Measurements from ENCODE around the gene RBSN. TPM values are rescaled to one million over a fixed set of nuclear protein-coding genes. Genes with fewer than 3 reads are reported as not detected.

RBSN gene
- total and polyA plus RNA-seq, 2 of the 4 experiments (the other 2 are of a cell fraction) = 8.7 to 33.7 TPM

DNA sequence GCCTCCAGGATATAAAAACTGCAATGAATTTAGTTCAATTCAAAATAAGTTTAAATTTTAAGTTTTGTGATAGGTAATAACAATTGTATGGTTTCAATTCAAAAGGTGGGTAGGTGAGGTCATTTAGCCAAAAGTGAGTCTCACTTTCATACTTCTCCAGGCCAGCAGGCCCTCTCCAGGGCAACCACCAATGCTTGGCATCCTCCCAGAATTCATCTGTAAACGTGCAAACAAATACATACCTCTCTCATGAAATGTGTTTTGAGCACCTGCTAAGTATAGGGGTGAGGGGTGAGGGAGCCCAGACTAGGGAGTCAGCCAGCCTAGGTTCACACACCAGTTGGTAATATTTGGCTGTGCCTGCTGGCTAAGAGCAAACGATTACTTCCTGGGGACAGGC, 22.0 kb upstream of the RBSN start:
- H3K23ac ChIP-seq (ENCODE audit: low read depth, low read length) = no peak overlapping the region
- H3K27me3 ChIP-seq (ENCODE audit: control insufficient read depth, insufficient read depth, low read length) = peaks cover 15% of the 10 kb centered on the region; the same call in 1 of the 2 replicates
- H3K4me2 ChIP-seq (ENCODE audit: low read depth, low read length) = no peak overlapping the region
- no peak overlapping the region for H3K4ac ChIP-seq (ENCODE audit: low read depth, low read length)
- H3K56ac ChIP-seq (ENCODE audit: extremely low read depth, insufficient read depth, low read length) = no peak overlapping the region
- H3K9ac ChIP-seq (ENCODE audit: low read depth, low read length) = no peak overlapping the region
- no peak overlapping the region for H2BK15ac ChIP-seq (ENCODE audit: low read depth, low read length)
- H3K9me1 ChIP-seq (ENCODE audit: insufficient read depth, low read length) = no peaks in the 10 kb centered on the region
- peaks cover 2% of the 10 kb centered on the region; the same call in 1 of the 2 replicates for H3K9me3 ChIP-seq (ENCODE audit: control insufficient read depth, insufficient read depth, low read length)
- ChIA-PET CTCF (no interaction called here), POLR2A (ENCODE audit: unreplicated experiment) (no interaction called here)
- no peak overlapping the region for H4K5ac ChIP-seq (ENCODE audit: low read depth, low read length)
- no peak overlapping the region for H3K4me3 ChIP-seq (ENCODE audit: insufficient read depth, low read depth, low read length)
- no peak for TF ChIP-seq POLR2A (IDR thresholded peaks at IDR 0.05; ENCODE audit: low read depth, low read length)
- no peak for TF ChIP-seq NFE2L2 (IDR thresholded peaks at IDR 0.05; ENCODE audit: low read depth, low read length)
- TF ChIP-seq BHLHE40 (IDR thresholded peaks at IDR 0.05; ENCODE audit: low read depth, low read length) = no peak
- TF ChIP-seq, protein P1, sequence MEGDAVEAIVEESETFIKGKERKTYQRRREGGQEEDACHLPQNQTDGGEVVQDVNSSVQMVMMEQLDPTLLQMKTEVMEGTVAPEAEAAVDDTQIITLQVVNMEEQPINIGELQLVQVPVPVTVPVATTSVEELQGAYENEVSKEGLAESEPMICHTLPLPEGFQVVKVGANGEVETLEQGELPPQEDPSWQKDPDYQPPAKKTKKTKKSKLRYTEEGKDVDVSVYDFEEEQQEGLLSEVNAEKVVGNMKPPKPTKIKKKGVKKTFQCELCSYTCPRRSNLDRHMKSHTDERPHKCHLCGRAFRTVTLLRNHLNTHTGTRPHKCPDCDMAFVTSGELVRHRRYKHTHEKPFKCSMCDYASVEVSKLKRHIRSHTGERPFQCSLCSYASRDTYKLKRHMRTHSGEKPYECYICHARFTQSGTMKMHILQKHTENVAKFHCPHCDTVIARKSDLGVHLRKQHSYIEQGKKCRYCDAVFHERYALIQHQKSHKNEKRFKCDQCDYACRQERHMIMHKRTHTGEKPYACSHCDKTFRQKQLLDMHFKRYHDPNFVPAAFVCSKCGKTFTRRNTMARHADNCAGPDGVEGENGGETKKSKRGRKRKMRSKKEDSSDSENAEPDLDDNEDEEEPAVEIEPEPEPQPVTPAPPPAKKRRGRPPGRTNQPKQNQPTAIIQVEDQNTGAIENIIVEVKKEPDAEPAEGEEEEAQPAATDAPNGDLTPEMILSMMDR (conservative IDR thresholded peaks at IDR 0.05; ENCODE audit: low read depth, low read length) = no peak
- TF ChIP-seq RFX5 (IDR thresholded peaks at IDR 0.05; ENCODE audit: low read depth, low read length) = no peak
- TF ChIP-seq RCOR1 (IDR thresholded peaks at IDR 0.05; ENCODE audit: insufficient replicate concordance, low read length) = no peak
- TF ChIP-seq, protein P2, sequence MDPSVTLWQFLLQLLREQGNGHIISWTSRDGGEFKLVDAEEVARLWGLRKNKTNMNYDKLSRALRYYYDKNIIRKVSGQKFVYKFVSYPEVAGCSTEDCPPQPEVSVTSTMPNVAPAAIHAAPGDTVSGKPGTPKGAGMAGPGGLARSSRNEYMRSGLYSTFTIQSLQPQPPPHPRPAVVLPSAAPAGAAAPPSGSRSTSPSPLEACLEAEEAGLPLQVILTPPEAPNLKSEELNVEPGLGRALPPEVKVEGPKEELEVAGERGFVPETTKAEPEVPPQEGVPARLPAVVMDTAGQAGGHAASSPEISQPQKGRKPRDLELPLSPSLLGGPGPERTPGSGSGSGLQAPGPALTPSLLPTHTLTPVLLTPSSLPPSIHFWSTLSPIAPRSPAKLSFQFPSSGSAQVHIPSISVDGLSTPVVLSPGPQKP (IDR thresholded peaks at IDR 0.05; ENCODE audit: borderline replicate concordance, low read depth, low read length) = no peak
- no peak for TF ChIP-seq MAFK (IDR thresholded peaks at IDR 0.05; ENCODE audit: low read depth, low read length)
- no peak for TF ChIP-seq FOS (IDR thresholded peaks at IDR 0.05; ENCODE audit: low read depth, low read length)
- TF ChIP-seq CEBPB (IDR thresholded peaks at IDR 0.05; ENCODE audit: low read depth, low read length) = no peak
- TF ChIP-seq MXI1 (IDR thresholded peaks at IDR 0.05; ENCODE audit: borderline replicate concordance, low read depth, low read length) = no peak
- TF ChIP-seq CHD1 (IDR thresholded peaks at IDR 0.05; ENCODE audit: low read depth, low read length) = no peak
- no peaks in the 10 kb centered on the region for H3K79me1 ChIP-seq (ENCODE audit: low read depth in 1 of 2, low read length in 2 of 2)
- H3K4me1 ChIP-seq (ENCODE audit: control insufficient read depth, insufficient read depth, low read length) = no peaks in the 10 kb centered on the region
- DNase-seq (no peak), ATAC-seq (ENCODE audit: low read depth) (no peak)
- intact Hi-C loops (cut with micrococcal nuclease) (no loop called here), in situ Hi-C loops (cut with MboI; ENCODE audit: low sequenced_read_pairs) (loop anchor here (25.0 kb wide), 1 partner anchor 266 kb away; no protein-coding TSS in a partner anchor), dilution Hi-C loops (cut with HindIII; ENCODE audit: low sequenced_read_pairs, unreplicated experiment) (no loop called here)
- no peak overlapping the region for H2AFZ ChIP-seq (replicated peaks; ENCODE audit: low read length, poor library complexity)
- WGBS, 2 experiments (ENCODE audit: extremely low coverage in 2 of 2, insufficient read length in 1 of 2) = 33% methylated on average over 1 of the region's 2 CpGs; no CpG with 5 or more reads in 1 of the 2 experiments
- no peaks in the 10 kb centered on the region; the same call in 1 of the 2 replicates for H4K20me1 ChIP-seq (ENCODE audit: insufficient read depth, low read length)
- H3K27ac ChIP-seq (ENCODE audit: insufficient read depth, low read length) = no peak overlapping the region
- no peak overlapping the region for H2BK20ac ChIP-seq (ENCODE audit: low read depth, low read length)
- no peak overlapping the region for H4K8ac ChIP-seq (ENCODE audit: low read depth in 2 of 2, low read length in 2 of 2)
- H4K91ac ChIP-seq (ENCODE audit: insufficient read depth, low read depth, low read length) = no peak overlapping the region
- no peak overlapping the region for H2AK5ac ChIP-seq (ENCODE audit: low read depth, low read length)
- H2BK5ac ChIP-seq (ENCODE audit: low read depth, low read length, poor library complexity, severe bottlenecking) = no peak overlapping the region
- H3K36me3 ChIP-seq (ENCODE audit: control insufficient read depth, insufficient read depth, low read length) = no peaks in the 10 kb centered on the region
- no peak overlapping the region for H2AK9ac ChIP-seq (replicated peaks; ENCODE audit: low read depth, low read length, poor library complexity)
- BruUV-seq (replicated peaks) = no TSS peak
- H2BK120ac ChIP-seq (ENCODE audit: low read depth, low read length) = no peak overlapping the region
- no peak overlapping the region for H3K18ac ChIP-seq (ENCODE audit: low read depth, low read length)
- H3K14ac ChIP-seq (replicated peaks; ENCODE audit: low read depth, low read length) = no peak overlapping the region

Measured in IMR-90 (cell line).